K562 (cell line): Measurements from ENCODE around the gene BCAN. TPM values are rescaled to one million over a fixed set of nuclear protein-coding genes. Genes with fewer than 3 reads are reported as not detected.

Experiments
- ATAC-seq: fragments of 200-7000 bp; cut with Tn5 transposase; 3 replicates; pipeline ENCODE4 v1.9.1; 2020; ENCODE audit warnings: moderate library complexity
- BruUV-seq: library from RNA; stranded (reverse); fragments of 400-500 nt; replicated peaks from 2 replicates; lab custom pipeline; 2021; lab: Mats Ljungman, UMichigan
- CTCF ChIA-PET: fragments of 300-600 bp; formaldehyde crosslinking; extraction: SDS; loops from one replicate; lab custom pipeline; 2021; ENCODE audit warnings: low intra/inter-chr PET ratio; lab: Yijun Ruan, JAX
- POLR2A ChIA-PET: fragments of 300-600, 350-650 bp; sonication (Branson Sonifier 250); formaldehyde crosslinking; extraction: SDS; loops from one replicate; lab custom pipeline; 2021; ENCODE audit warnings: antibody characterized with exemption, inconsistent platforms; lab: Yijun Ruan, JAX
- DNase-seq, 4 experiments: peaks; one replicate each; pipeline versions ENCODE4 v3.0.0 to v3.0.0-alpha.2; 2011 to 2018; ENCODE audit warnings: low spot score in 3 of 4, mixed read lengths in 3 of 4; ENCODE audit errors: extremely low read depth in 1 of 4
- FAIRE-seq: peaks from 2 replicates; lab custom pipeline; 2011; peaks lifted over from hg19 to GRCh38; lab: Jason Lieb, UNC
- H2AFZ ChIP-seq: 2 replicates; pipeline ENCODE4 v1.6.0; 2011; ENCODE audit warnings: low read depth, low read length, control low read depth, inconsistent platforms
- H3K27ac ChIP-seq: fragments of 200-600 bp; 3 replicates; pipeline ENCODE4 v1.8.0; 2011; ENCODE audit warnings: low read depth, mild to moderate bottlenecking, control low read depth, inconsistent platforms, low read length, moderate library complexity, mixed read lengths; ENCODE audit errors: extremely low read depth
- H3K27me3 ChIP-seq, 2 experiments: fragments of 300-600 bp in 1 of 2; 2 replicates in 1 of 2; 3 replicates in 1 of 2; pipeline versions ENCODE4 v1.6.0 to v1.8.0; 2011; ENCODE audit warnings: inconsistent platforms in 2 of 2, low read length in 2 of 2, mild to moderate bottlenecking in 1 of 2, mixed read lengths in 1 of 2, moderate library complexity in 1 of 2; ENCODE audit not compliant: control insufficient read depth in 2 of 2, insufficient read depth in 2 of 2
- H3K36me3 ChIP-seq: fragments of 300-600 bp; 3 replicates; pipeline ENCODE4 v1.8.0; 2011; ENCODE audit warnings: mild to moderate bottlenecking, low read length, inconsistent platforms; ENCODE audit not compliant: control insufficient read depth, insufficient read depth
- H3K4me1 ChIP-seq, 2 experiments: fragments of 200-600 bp in 1 of 2; replicated peaks in 1 of 2; 2 replicates in 1 of 2; 3 replicates in 1 of 2; pipeline versions ENCODE4 v1.5.1 to v1.8.0; 2011; ENCODE audit warnings: inconsistent platforms in 2 of 2, low read length in 2 of 2, mild to moderate bottlenecking in 1 of 2, mixed read lengths in 1 of 2, moderate library complexity in 1 of 2; ENCODE audit not compliant: control insufficient read depth in 2 of 2, insufficient read depth in 2 of 2
- H3K4me2 ChIP-seq: 2 replicates; pipeline ENCODE4 v1.6.1; 2011; ENCODE audit warnings: low read length, control low read depth, inconsistent platforms, mixed read lengths; ENCODE audit not compliant: insufficient read depth
- H3K4me3 ChIP-seq: fragments of 200-600 bp; sonication (generic), shearing (Covaris generic); 2 replicates; pipeline ENCODE4 v1.5.1; 2016; ENCODE audit warnings: control low read depth, inconsistent platforms
- H3K79me2 ChIP-seq: fragments of 200-600 bp; 3 replicates; pipeline ENCODE4 v1.8.0; 2011; ENCODE audit warnings: low read length, inconsistent platforms; ENCODE audit not compliant: control insufficient read depth, insufficient read depth
- H3K9ac ChIP-seq, 2 experiments: 2 replicates each; pipeline versions ENCODE4 v1.6.0 to v1.6.1; 2011; ENCODE audit warnings: low read depth in 2 of 2, low read length in 2 of 2, control low read depth in 1 of 2, inconsistent platforms in 1 of 2, mild to moderate bottlenecking in 1 of 2, mixed read lengths in 1 of 2; ENCODE audit not compliant: insufficient read depth in 1 of 2
- H3K9me1 ChIP-seq: one replicate; pipeline ENCODE4 v1.6.0; 2011; ENCODE audit warnings: inconsistent platforms, mild to moderate bottlenecking, low read length, moderate library complexity; ENCODE audit not compliant: control insufficient read depth, insufficient read depth
- H3K9me3 ChIP-seq: replicated peaks from 2 replicates; pipeline ENCODE4 v1.5.1; 2011; ENCODE audit warnings: low read depth, low read length, inconsistent platforms; ENCODE audit not compliant: control insufficient read depth, insufficient read depth
- H4K20me1 ChIP-seq: replicated peaks from 2 replicates; pipeline ENCODE4 v1.6.1; 2011; ENCODE audit warnings: low read length, inconsistent platforms, mixed read lengths; ENCODE audit not compliant: control insufficient read depth, insufficient read depth
- ATF7 ChIP-seq: fragments of 450-650 bp; IDR thresholded peaks from 2 replicates; pipeline ENCODE4 v1.7.1; 2014; ENCODE audit warnings: mild to moderate bottlenecking, moderate library complexity
- BRCA1 ChIP-seq, 2 experiments: fragments of 450-650 bp in 1 of 2; sonication (generic) in 1 of 2; formaldehyde crosslinking in 1 of 2; IDR thresholded peaks; 2 replicates each; pipeline versions ENCODE4 v1.5.0 to v1.6.1; 2017 to 2020; ENCODE audit warnings: mild to moderate bottlenecking in 1 of 2, missing genetic modification reagents in 1 of 2
- NEUROD1 ChIP-seq: fragments of 150-350 bp; IDR thresholded peaks from 2 replicates; pipeline ENCODE4 v1.6.1; 2014; ENCODE audit warnings: borderline replicate concordance, low read length, low read depth; ENCODE audit not compliant: partially characterized antibody
- NFE2L1 ChIP-seq: fragments of 450-650 bp; IDR thresholded peaks from 2 replicates; pipeline ENCODE4 v1.6.1; 2016; ENCODE audit warnings: missing genetic modification characterization, low read depth, mild to moderate bottlenecking, missing compliant biosample characterization, moderate library complexity, borderline replicate concordance
- SNRNP70 ChIP-seq: fragments of 200-400 bp; formaldehyde crosslinking; optimal IDR thresholded peaks from 2 replicates; pipeline ENCODE3; 2017; ENCODE audit warnings: low read depth, low read length
- ZNF518B ChIP-seq: fragments of 250-450 bp; sonication (Bioruptor Pico); IDR thresholded peaks from 2 replicates; pipeline ENCODE4 v1.5.0; 2021; ENCODE audit warnings: mild to moderate bottlenecking, moderate library complexity
- WGBS: fragments of 100-300 bp; shearing (Covaris generic); methylation state at CpG from one replicate; pipeline ENCODE4 v1.1.6; 2016; ENCODE audit warnings: low coverage, mixed read lengths; ENCODE audit not compliant: insufficient coverage; ENCODE audit errors: missing lambda C conversion rate; 5-methylcytosine and 5-hydroxymethylcytosine counted together
- in situ Hi-C: fragments of 300-500 bp; cut with MboI; formaldehyde crosslinking; loops from 4 replicates; pipeline ENCODE4 v1.15.0; 2018; ENCODE audit warnings: inconsistent platforms, mixed read lengths
- intact Hi-C: fragments of 100-400 bp; cut with micrococcal nuclease; formaldehyde crosslinking; loops from 2 replicates; pipeline ENCODE4 v1.14.2; 2022
- polyA plus RNA-seq, 8 experiments: library from polyadenylated mRNA; depleted of rRNA in 4 of 8; stranded (reverse) in 5 of 8; unstranded in 3 of 8; fragments of >200 nt; fragmentation: Nextera tagmentation in 2 of 8; fragmentation: Illumina TruSeq in 1 of 8; extraction: Ambion mirVana in 2 of 8; extraction: Trizol in 1 of 8; gene quantifications; 2 replicates each; pipeline versions ENCODE4 v1.2.1 to v1.2.3, GENCODE V29; 2011 to 2014; ENCODE audit warnings: inconsistent platforms in 1 of 8, missing spikeins in 1 of 8
- total RNA-seq, 7 experiments: library from RNA; depleted of rRNA in 6 of 7; stranded (reverse); fragments of >200 nt in 6 of 7; fragmentation: Illumina TruSeq in 2 of 7; extraction: Trizol in 2 of 7; gene quantifications; 2 replicates each; pipeline versions ENCODE4 v1.2.1 to v1.2.3, GENCODE V29; 2011 to 2021; ENCODE audit warnings: low replicate concordance in 1 of 7

BCAN gene
- total and polyA plus RNA-seq, 9 of the 15 experiments (the other 6 are each of a cell fraction or from before 2014, with no cell fraction given) = 0.04 to 0.33 (median 0.14) TPM; not detected in 5

- no TSS peak for BruUV-seq
- no peaks in the 10 kb centered on the region for H3K9me3 ChIP-seq
- WGBS = 5% methylated on average over 6 of the region's 6 CpGs
- H4K20me1 ChIP-seq = no peaks in the 10 kb centered on the region
- TF ChIP-seq ATF7 = no peak
- TF ChIP-seq ZNF518B (CRISPR knock-in tag) = no peak
- no peak for TF ChIP-seq NFE2L1 (tag)
- no peak for TF ChIP-seq NEUROD1
- no peak for TF ChIP-seq SNRNP70
- no peak for TF ChIP-seq BRCA1 (IDR thresholded peaks at IDR 0.05)
- TF ChIP-seq BRCA1 (CRISPR knock-in tag; IDR thresholded peaks at IDR 0.05) = 0 out of 2 replicates have a peak, but pooled peaks have one; percentile 58
- no peaks in the 10 kb centered on the region for H3K27me3 ChIP-seq
- H3K4me3 ChIP-seq = no peak overlapping the region
- H2AFZ ChIP-seq = no peak overlapping the region
- no peaks in the 10 kb centered on the region for H3K79me2 ChIP-seq
- in situ Hi-C loops (no loop called here), intact Hi-C loops (no loop called here)
- ChIA-PET CTCF (interaction anchor here (1.0 kb wide), 1 partner anchor 107 kb away, joined by 3 read pairs; no protein-coding TSS in a partner anchor), POLR2A (interaction anchor here (1.0 to 1.4 kb wide), 3 partner anchors 11 to 523 kb away, joined by 3 read pairs; no protein-coding TSS in a partner anchor)
- no peaks in the 10 kb centered on the region for H3K36me3 ChIP-seq
- FAIRE-seq = no peak
- H3K9me1 ChIP-seq = no peaks in the 10 kb centered on the region
- no peak overlapping the region for H3K9ac ChIP-seq
- H3K4me1 ChIP-seq = peaks cover 17 to 34% of the 10 kb centered on the region in 2 experiments
- DNase-seq = no peak
- no peak overlapping the region for H3K4me2 ChIP-seq
- H3K27ac ChIP-seq = no peak overlapping the region
- ATAC-seq = no peak
Measured at GRCh38 chr1:156619582-156619955, 22.3 kb upstream of the BCAN start.
